ENCODE data around the gene SPOCK1. TPM values are rescaled to one million over a fixed set of nuclear protein-coding genes. Genes with fewer than 3 reads are reported as not detected.

SPOCK1 gene
- polyA plus RNA-seq, 1 experiment: 76.0 TPM

GRCh38 chr5:137188566-137188965 lies 310.6 kb downstream of the SPOCK1 start:
- Histone ChIP-seq H3K9me3 (ENCODE audit: control insufficient read depth, insufficient read depth, low read length) (no peaks in the 10 kb centered on the region), H3K27ac (ENCODE audit: low read depth, low read length) (no peak overlapping the region), H3K27me3 (ENCODE audit: control insufficient read depth, insufficient read depth, low read length) (peaks cover 3% of the 10 kb centered on the region), H3K4me3 (ENCODE audit: low read depth, low read length) (no peak overlapping the region)
- ChIA-PET CTCF (interaction anchor here (1.4 kb wide), 1 partner anchor 132 kb away, joined by 4 read pairs; no protein-coding TSS in a partner anchor), POLR2A (no interaction called here)
- TF ChIP-seq, protein P1, sequence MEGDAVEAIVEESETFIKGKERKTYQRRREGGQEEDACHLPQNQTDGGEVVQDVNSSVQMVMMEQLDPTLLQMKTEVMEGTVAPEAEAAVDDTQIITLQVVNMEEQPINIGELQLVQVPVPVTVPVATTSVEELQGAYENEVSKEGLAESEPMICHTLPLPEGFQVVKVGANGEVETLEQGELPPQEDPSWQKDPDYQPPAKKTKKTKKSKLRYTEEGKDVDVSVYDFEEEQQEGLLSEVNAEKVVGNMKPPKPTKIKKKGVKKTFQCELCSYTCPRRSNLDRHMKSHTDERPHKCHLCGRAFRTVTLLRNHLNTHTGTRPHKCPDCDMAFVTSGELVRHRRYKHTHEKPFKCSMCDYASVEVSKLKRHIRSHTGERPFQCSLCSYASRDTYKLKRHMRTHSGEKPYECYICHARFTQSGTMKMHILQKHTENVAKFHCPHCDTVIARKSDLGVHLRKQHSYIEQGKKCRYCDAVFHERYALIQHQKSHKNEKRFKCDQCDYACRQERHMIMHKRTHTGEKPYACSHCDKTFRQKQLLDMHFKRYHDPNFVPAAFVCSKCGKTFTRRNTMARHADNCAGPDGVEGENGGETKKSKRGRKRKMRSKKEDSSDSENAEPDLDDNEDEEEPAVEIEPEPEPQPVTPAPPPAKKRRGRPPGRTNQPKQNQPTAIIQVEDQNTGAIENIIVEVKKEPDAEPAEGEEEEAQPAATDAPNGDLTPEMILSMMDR (IDR thresholded peaks at IDR 0.05; ENCODE audit: low read depth, low read length): no peak
- no peak for DNase-seq (ENCODE audit: low read depth, low spot score)

DNA sequence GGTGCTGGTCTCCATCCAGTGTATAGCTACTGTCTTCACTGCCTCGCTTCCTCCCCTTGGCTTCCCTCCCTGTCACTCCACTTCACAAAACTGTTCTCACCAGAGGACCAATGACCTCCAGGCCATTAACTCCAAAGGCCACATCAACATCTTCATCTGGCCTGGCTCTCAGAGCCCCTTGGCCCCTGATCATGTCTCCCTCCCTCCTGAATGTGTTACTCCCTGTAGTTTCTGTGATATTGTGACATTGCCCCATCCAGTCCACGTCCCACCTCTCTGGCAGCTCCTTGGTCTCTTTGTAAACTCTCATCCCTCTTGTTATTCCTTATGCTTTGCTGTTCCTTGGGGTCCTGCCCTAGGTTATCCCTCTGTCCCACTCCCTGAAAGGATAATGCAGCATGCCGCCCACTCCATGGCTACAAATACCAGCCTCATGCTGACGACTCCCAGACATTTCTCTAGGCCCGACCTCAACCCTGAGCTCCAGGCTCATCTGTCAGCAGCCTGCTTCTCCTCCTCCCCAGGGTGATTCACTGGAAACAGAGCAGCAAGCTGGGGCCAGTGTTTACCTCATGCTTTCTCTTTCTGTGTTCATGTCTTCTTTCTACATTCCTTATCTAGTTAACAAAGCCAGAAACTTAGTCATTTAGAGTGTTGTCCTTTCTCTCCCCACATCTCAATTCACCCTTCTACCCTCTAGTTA lies 312.2 kb downstream of the SPOCK1 start:
- TF ChIP-seq, protein P1 (IDR thresholded peaks at IDR 0.05; ENCODE audit: low read depth, low read length): no peak
- ChIA-PET CTCF (interaction anchor here (1.3 kb wide), 2 partner anchors 15 to 133 kb away, joined by 3 to 4 read pairs; no protein-coding TSS in a partner anchor), POLR2A (interaction anchor here (0.6 kb wide), 1 partner anchor 311 kb away, joined by 3 read pairs; no protein-coding TSS in a partner anchor)
- H3K27ac ChIP-seq (ENCODE audit: low read depth, low read length): peak overlapping the region; percentile 57
- H3K9me3 ChIP-seq (ENCODE audit: control insufficient read depth, insufficient read depth, low read length): no peaks in the 10 kb centered on the region
- peaks cover 3% of the 10 kb centered on the region for H3K27me3 ChIP-seq (ENCODE audit: control insufficient read depth, insufficient read depth, low read length)
- H3K4me3 ChIP-seq (ENCODE audit: low read depth, low read length): no peak overlapping the region
- DNase-seq (ENCODE audit: low read depth, low spot score): peak; percentile 27

- CTCF ChIA-PET: no interaction called here
- TF ChIP-seq, protein P1 (IDR thresholded peaks at IDR 0.05; ENCODE audit: low read depth, low read length): no peak
- H3K9me3 ChIP-seq (ENCODE audit: control insufficient read depth, insufficient read depth, low read length): no peaks in the 10 kb centered on the region
- POLR2A ChIA-PET: no interaction called here
- H3K27me3 ChIP-seq (ENCODE audit: control insufficient read depth, insufficient read depth, low read length): peaks cover 3% of the 10 kb centered on the region
- H3K4me3 ChIP-seq (ENCODE audit: low read depth, low read length): no peak overlapping the region
- no peak overlapping the region for H3K27ac ChIP-seq (ENCODE audit: low read depth, low read length)
- DNase-seq (ENCODE audit: low read depth, low spot score): no peak
Measured at GRCh38 chr5:137185193-137185592, 313.9 kb downstream of the SPOCK1 start.

GRCh38 chr5:137184734-137185133 lies 314.4 kb downstream of the SPOCK1 start:
- ChIA-PET CTCF (no interaction called here), POLR2A (no interaction called here)
- Histone ChIP-seq H3K27ac (ENCODE audit: low read depth, low read length) (no peak overlapping the region), H3K27me3 (ENCODE audit: control insufficient read depth, insufficient read depth, low read length) (peaks cover 3% of the 10 kb centered on the region), H3K9me3 (ENCODE audit: control insufficient read depth, insufficient read depth, low read length) (no peaks in the 10 kb centered on the region), H3K4me3 (ENCODE audit: low read depth, low read length) (no peak overlapping the region)
- no peak for DNase-seq (ENCODE audit: low read depth, low spot score)
- TF ChIP-seq, protein P1 (IDR thresholded peaks at IDR 0.05; ENCODE audit: low read depth, low read length): no peak

DNA sequence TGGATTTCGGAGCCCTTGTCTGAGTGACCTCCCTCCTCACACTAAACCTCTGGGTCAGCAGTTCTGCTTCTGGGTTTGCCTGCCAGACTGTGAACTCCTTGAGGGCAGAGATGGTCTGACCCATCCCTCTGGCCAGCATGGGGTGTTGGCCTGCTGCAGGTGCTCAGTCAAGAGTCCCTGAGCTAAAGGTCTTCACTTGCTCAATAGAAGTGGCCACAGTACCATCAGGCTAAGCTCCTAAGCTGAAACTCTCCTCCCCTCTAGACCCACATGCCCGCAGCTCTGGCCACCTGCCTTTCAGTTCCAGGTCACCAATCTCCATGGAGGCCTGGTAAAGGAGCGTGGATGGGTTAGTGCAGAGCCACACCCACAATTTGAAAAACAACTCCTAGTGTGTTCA lies 316.6 kb downstream of the SPOCK1 start:
- Histone ChIP-seq H3K4me3 (ENCODE audit: low read depth, low read length) (no peak overlapping the region), H3K27me3 (ENCODE audit: control insufficient read depth, insufficient read depth, low read length) (peaks cover 6% of the 10 kb centered on the region), H3K27ac (ENCODE audit: low read depth, low read length) (no peak overlapping the region), H3K9me3 (ENCODE audit: control insufficient read depth, insufficient read depth, low read length) (no peaks in the 10 kb centered on the region)
- TF ChIP-seq, protein P1 (IDR thresholded peaks at IDR 0.05; ENCODE audit: low read depth, low read length): no peak
- ChIA-PET POLR2A (no interaction called here), CTCF (interaction anchor here (1.3 kb wide), 1 partner anchor 138 kb away, joined by 5 read pairs; no protein-coding TSS in a partner anchor)
- no peak for DNase-seq (ENCODE audit: low read depth, low spot score)

Data from AG04450 (cell line).